Measurements from ENCODE around the gene FANCC.

Gene FANCC

GRCh38 chr9:95139126-95139525, 178.4 kb downstream of the FANCC start:
- DNase-seq = no peak

GRCh38 chr9:95138474-95138873, 179.0 kb downstream of the FANCC start:
- peak in 1 of 2 experiments; percentile 55 for DNase-seq

- no peak for DNase-seq
Measured at GRCh38 chr9:95137587-95138145, 179.8 kb downstream of the FANCC start.

- DNase-seq = no peak
Measured at GRCh38 chr9:95135756-95136155, 181.8 kb downstream of the FANCC start.

- no peak for DNase-seq
Measured at GRCh38 chr9:95134457-95134881, 183.0 kb downstream of the FANCC start.

- no peak for DNase-seq
Measured at GRCh38 chr9:95133325-95133705, 184.2 kb downstream of the FANCC start.

GRCh38 chr9:95132366-95133324, 184.9 kb downstream of the FANCC start:
- DNase-seq = no peak

- DNase-seq = peak in 1 of 2 experiments; percentile 32
Measured at GRCh38 chr9:95131023-95131943, 186.2 kb downstream of the FANCC start.

GRCh38 chr9:95130484-95130883, 187.0 kb downstream of the FANCC start:
- no peak for DNase-seq

GRCh38 chr9:95129476-95130291, 187.8 kb downstream of the FANCC start:
- DNase-seq = no peak

GRCh38 chr9:95128177-95128524, 189.4 kb downstream of the FANCC start:
- no peak for DNase-seq

- peak in 1 of 2 experiments; percentile 80 for DNase-seq
Measured at GRCh38 chr9:95127249-95128176, 190.0 kb downstream of the FANCC start.

GRCh38 chr9:95126739-95127138, 190.8 kb downstream of the FANCC start:
- DNase-seq = no peak

- DNase-seq = no peak
Measured at GRCh38 chr9:95125652-95126051, 191.9 kb downstream of the FANCC start.

GRCh38 chr9:95124582-95125367, 192.7 kb downstream of the FANCC start:
- DNase-seq = no peak

- DNase-seq = no peak
Measured at GRCh38 chr9:95120781-95121370, 196.6 kb downstream of the FANCC start.

GRCh38 chr9:95118596-95118995, 198.9 kb downstream of the FANCC start:
- no peak for DNase-seq

GRCh38 chr9:95116808-95117204, 200.7 kb downstream of the FANCC start:
- no peak for DNase-seq

- no peak for DNase-seq
Measured at GRCh38 chr9:95116002-95116807, 201.3 kb downstream of the FANCC start.
